Umbilical cord (tissue), 2 donors: ENCODE data around the gene BDKRB2. TPM values are rescaled to one million over a fixed set of nuclear protein-coding genes. Genes with fewer than 3 reads are reported as not detected.

Experiments used
- DNase-seq: peaks from one replicate; pipeline ENCODE4 v3.0.0-alpha.2; 2015; ENCODE audit warnings: low spot score
- total RNA-seq: library from RNA; depleted of rRNA; stranded (reverse); fragments of >200 nt; gene quantifications from one replicate; pipeline ENCODE4 v1.2.3, GENCODE V29; 2014; ENCODE audit warnings: low replicate concordance; ENCODE audit not compliant: insufficient read depth

The BDKRB2 gene
- total RNA-seq, 1 donor from 2014 or later, result 7.0 TPM

DNA sequence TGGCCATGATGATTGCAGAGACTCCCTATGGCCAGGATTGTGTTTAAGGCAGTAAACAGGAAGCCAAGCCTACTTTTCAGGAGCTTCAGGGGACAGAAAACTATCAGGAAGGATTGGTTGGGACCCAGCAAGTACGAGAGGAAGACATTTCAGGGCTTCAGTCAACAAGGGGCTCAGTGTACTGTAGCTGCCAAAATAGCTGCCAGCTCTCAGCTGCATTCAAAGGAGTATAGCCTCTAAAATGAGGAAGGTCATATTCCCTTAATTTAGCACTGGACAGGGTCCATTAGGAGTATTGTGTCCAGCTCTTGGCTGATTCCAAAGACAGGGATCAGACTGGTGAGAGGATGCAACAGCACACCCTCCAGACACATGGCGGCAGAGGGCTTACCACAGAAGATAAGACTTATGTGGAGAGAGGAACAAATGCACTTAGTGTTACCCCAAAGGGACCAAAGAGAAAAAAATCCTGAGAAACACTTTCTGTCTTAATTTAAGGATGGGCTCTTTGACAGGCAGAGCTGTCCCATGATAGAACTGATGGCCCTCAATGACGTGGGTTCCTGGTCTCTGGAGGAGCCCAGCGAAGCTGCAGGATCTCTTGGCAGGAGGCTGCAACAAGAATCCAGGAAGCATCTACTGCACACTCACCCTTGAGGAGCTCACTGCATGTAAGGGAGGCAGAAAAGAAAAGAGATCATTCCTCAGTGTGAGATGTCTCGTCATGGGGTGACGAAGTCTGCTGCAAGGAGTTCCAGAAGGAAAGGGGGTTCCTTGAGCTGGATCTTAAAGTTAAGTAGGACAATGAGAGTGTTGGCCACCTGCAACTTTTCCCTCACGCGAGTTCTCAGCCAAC, 66.2 kb downstream of the BDKRB2 start:
- DNase-seq, result peak; percentile 77

- no peak for DNase-seq
These were observed 66.8 kb downstream of the BDKRB2 start for GRCh38 chr14:96271421-96271762.

DNA sequence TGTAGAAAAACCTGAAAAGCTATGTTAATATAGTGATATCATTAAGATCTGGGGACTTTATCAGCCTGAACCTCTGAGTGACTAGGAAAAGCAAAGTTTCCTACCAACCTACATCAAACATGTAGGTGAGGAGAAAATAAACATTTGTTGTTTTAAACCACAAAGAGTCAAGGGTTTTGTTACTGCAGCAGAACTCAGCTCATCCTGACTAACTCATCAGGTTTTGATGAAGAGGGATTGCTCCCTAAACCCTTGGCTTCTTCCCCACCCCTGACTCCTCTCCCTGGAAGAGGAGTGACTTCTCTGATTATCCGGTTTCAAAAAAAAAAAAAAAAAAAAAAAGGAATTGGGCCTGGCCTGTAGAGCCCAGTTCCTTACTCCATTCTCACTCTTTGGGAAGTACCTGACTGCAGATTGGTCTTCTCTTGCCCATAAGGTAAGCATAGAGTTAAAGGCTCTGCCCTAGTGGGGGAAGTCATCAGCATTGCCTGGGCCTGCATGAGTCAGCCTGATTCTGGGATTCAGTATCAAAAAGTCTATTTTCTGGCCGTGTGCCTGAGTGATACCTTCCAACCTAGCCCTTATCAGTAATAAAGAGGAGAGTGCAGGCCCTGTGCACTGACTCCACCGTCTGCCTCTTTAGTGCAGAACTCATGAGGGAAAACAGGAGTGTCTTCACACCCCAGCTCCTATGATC, 68.3 kb downstream of the BDKRB2 start:
- DNase-seq, result peak; percentile 70

DNA sequence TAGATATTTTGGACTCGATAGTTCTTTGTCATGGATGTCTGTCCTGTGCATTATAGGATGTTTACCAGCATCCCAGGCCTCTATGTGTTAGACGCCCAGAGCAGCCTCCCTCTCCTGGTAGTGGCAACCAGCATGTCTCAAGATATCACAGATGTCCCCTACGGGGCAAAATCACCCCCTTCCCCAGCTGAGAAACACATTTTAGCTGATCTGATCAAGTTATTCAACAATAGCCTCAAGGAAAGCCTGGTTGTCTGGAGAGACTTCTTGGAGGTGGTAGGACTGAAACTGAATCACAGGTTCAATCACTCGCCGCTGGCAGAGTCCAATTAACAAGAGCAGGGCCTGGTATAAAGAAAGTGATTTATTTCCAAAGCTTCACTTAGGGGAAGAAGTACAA, 69.0 kb downstream of the BDKRB2 start:
- no peak for DNase-seq

GRCh38 chr14:96274122-96274521, 69.5 kb downstream of the BDKRB2 start:
- no peak for DNase-seq

DNA sequence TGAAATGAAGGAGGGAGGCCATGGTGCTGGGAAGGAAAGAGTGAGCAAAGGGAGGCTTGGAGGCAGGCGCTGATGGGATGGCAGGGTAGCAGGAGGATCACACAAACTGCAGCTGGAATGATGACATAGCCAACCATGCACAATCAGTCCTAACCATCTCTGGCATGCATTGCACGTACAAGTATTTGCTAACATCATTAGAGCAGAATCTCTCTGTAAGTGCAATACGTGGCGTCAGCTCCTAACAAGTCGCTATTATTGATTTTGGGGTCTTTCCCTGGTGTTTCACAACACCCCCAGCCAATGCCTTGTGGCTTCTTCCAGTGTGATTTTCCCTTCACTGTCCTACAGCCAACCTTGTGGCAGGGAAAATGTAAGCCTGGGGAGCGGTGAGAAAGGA, 69.9 kb downstream of the BDKRB2 start:
- DNase-seq, result peak; percentile 83

DNA sequence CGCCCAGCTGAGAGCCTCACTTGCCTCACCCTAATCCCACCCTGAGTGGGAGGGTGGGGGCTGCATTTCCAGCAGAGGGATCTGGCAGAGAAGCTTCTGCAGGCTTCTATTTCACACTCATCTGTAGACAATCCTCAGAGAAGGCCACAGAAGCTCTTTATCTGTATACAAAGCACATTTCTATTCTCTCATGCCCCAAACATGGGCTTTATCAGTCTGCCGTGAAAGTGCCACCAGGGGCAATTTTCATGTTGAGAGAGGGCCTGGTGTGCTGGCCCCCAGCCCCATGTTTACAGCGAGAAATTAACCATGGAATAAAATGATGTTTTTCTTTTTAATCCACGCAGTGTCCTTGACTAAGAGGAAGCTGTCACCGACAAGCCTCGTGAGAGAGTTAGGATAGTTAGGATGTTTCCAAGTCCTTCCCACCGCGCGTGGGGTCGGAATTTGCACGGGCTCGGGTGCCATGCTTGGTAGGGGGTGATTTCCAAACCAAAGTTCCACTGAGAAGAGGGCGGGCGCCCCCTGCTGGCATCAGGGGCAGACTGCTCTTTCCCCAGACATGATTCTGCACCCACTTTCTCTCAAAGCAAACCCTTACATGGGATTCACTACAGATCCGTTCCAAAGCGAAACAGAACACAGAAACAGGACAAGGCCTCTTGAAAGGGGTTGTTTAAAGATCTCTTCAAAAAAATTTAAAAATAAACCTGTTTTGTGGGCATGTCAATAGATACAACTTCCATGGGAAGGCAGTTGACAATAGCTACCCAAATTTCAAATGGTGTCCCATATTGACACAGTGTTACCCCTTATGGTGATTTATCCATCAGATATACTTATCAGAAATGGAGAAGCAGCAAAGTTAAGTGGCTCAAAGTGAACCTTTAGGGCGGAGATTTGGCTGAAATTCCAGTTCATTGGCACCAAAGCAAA, 70.8 kb downstream of the BDKRB2 start:
- DNase-seq, result peak; percentile 81

GRCh38 chr14:96277890-96278289, 73.3 kb downstream of the BDKRB2 start:
- no peak for DNase-seq

DNA sequence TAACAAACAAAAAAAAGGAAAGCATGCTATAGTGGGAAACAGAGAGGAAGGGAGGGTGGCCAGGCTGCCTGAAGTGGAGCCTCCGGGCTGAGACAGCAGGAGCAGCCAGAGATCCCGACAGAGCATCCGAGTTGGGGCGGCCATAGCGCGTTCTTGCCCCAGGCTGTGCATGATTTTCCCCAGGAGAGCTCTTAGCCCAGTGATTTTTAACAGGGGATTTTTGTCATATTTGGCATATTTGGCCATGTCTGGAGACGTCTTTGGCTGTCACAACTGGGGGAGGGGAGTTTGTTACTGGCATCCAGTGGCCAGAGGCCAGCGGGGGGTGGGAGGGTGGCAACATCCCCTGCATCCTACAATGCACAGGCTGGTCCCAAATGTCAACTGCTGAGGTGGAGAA, 74.9 kb downstream of the BDKRB2 start:
- peak; percentile 46 for DNase-seq

- no peak for DNase-seq
These were observed 75.5 kb downstream of the BDKRB2 start for GRCh38 chr14:96280104-96280503.

DNA sequence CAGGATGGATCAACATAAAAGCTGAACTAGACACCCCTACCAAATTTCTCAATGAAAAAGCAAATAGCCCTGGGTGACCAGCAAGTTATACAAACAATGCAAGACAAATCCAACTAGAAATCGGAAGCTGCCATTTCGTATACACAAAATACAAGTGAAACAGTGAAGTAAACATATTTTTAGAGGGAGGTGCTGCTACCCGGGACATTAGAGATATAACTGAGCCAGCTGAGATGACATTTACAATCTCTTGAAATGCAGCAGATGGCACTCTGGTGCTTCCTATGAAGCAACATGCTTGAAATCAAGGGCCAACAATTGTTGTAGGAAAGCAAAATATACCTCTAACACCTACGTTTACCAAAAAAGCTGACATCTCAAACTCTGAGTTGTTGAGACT, 76.8 kb downstream of the BDKRB2 start:
- DNase-seq, result peak; percentile 57

GRCh38 chr14:96284008-96284407, 79.4 kb downstream of the BDKRB2 start:
- no peak for DNase-seq

- DNase-seq, result no peak
These were observed 79.8 kb downstream of the BDKRB2 start for GRCh38 chr14:96284430-96284829.

DNA sequence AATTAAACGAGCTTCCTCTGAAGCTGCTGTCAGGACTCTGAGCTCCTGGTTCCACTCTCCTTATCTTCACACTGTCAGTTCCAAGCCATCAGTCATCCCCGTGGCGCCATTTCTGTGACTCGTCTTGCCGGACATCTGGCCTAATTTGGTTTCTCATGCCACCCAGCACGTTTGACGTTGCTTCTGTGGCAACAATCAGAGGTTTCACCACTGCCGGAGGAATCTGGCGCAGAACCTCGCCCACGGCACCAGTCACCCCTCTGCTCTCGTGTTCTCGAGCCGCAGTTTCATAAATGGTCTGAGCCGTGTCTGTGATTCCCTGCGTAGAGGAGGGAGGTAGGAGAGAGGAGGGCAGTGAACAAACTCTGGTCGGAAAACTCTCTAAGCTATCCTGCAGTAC, 81.0 kb downstream of the BDKRB2 start:
- peak; percentile 65 for DNase-seq

GRCh38 chr14:96286251-96286650, 81.6 kb downstream of the BDKRB2 start:
- no peak for DNase-seq

- no peak for DNase-seq
These were observed 83.2 kb downstream of the BDKRB2 start for GRCh38 chr14:96287856-96288255.

Other genes with a start within 250 kb of the BDKRB2 start
- gene C14orf132, start 165.5 kb upstream of the BDKRB2 start, total RNA-seq, result 15.2 TPM
- 16.6 TPM for gene BDKRB1, start 51.4 kb downstream of the BDKRB2 start, total RNA-seq
- 26.2 TPM for gene ATG2B, start 158.5 kb downstream of the BDKRB2 start, total RNA-seq
- gene GSKIP, start 158.7 kb downstream of the BDKRB2 start, total RNA-seq, result 36.6 TPM
- gene AK7, start 187.3 kb downstream of the BDKRB2 start, total RNA-seq, result 3.6 TPM